ENCODE data around the gene NPHP4.

Gene NPHP4

DNA sequence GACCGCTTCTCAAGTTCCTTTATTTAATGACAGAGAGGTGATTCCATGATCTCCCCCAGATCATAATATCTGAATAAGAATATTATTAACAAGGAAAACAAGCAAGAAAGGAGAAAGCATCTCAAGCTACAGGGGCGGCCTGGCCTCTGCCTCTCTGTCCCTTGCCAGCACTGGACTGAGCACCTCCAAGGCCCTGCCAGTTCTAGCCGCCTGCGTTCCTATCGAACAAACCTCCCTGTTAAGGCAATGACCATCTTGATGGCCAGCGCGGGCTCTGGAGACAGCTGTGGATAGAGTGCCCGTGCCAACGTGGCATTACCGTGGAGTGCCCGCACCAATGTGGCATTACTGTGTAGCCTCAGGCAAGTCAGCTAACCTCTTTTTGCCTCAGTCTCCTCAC, 84.8 kb downstream of the NPHP4 start:
- Histone ChIP-seq H3K9me3 (ENCODE audit: control insufficient read depth in 2 of 2, low read length in 2 of 2) (no peaks in the 10 kb centered on the region), H3K27me3 (ENCODE audit: control insufficient read depth in 1 of 2, insufficient read depth in 2 of 2, low read length in 2 of 2) (no peaks in the 10 kb centered on the region), H3K36me3 (ENCODE audit: control insufficient read depth in 2 of 2, insufficient read depth in 2 of 2, low read length in 2 of 2) (peaks cover 5 to 22% of the 10 kb centered on the region in 2 donors), H3K4me1 (ENCODE audit: control insufficient read depth, insufficient read depth, low read length) (no peaks in the 10 kb centered on the region), H3K27ac (ENCODE audit: low read length) (no peak overlapping the region), H3K9ac (ENCODE audit: low read length in 2 of 2) (no peak overlapping the region), H3K4me3 (ENCODE audit: low read length in 2 of 2) (no peak overlapping the region)

DNA sequence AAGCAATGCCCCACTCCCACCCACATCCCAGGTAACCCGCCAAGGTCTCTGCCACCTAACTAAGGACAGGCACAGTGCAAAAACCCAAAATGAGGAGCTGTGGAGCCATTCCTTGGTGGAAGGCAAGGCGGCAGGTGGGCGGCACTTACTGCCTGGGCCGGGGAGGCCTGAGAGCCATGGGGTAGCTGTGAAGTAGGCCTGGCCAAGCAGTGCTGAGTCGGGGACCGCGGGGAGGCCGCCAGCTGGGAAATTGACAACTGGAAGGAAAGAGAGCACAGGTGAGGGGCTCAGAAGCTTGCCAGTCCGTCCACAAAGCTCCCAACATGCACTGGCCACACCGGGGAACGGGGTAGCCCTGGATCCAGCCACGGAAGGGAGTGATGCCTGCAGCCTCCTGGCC, 85.3 kb downstream of the NPHP4 start:
- Histone ChIP-seq H3K36me3 (ENCODE audit: control insufficient read depth in 2 of 2, insufficient read depth in 2 of 2, low read length in 2 of 2) (peaks cover 5 to 22% of the 10 kb centered on the region in 2 donors), H3K9me3 (ENCODE audit: control insufficient read depth in 2 of 2, low read length in 2 of 2) (no peaks in the 10 kb centered on the region), H3K27ac (ENCODE audit: low read length) (no peak overlapping the region), H3K4me3 (ENCODE audit: low read length in 2 of 2) (no peak overlapping the region), H3K4me1 (ENCODE audit: control insufficient read depth, insufficient read depth, low read length) (no peaks in the 10 kb centered on the region), H3K27me3 (ENCODE audit: control insufficient read depth in 1 of 2, insufficient read depth in 2 of 2, low read length in 2 of 2) (no peaks in the 10 kb centered on the region), H3K9ac (ENCODE audit: low read length in 2 of 2) (no peak overlapping the region)

DNA sequence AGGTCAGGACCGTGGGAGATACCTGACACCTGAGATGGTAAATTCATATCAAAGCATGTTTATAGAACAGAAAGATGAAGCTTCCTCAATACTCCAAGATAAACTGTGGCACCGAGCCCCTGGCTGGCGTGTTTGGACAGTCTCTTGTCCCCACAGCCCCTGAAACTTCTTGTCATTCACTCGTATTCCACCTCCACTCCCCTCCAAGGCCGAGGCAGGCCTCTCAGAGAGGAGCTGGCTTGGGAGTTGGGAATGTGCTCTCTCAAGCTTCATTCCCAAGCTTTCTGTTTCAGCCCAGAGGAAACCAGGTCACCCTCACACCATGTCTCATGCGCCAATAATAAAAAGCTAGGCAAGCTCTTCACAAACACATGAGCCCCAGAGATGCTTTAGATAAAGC, 86.1 kb downstream of the NPHP4 start:
- peaks cover 5 to 22% of the 10 kb centered on the region in 2 donors for H3K36me3 ChIP-seq (ENCODE audit: control insufficient read depth in 2 of 2, insufficient read depth in 2 of 2, low read length in 2 of 2)
- H3K4me3 ChIP-seq (ENCODE audit: low read length in 2 of 2), result no peak overlapping the region
- no peak overlapping the region for H3K9ac ChIP-seq (ENCODE audit: low read length in 2 of 2)
- no peaks in the 10 kb centered on the region for H3K9me3 ChIP-seq (ENCODE audit: control insufficient read depth in 2 of 2, low read length in 2 of 2)
- no peak overlapping the region for H3K27ac ChIP-seq (ENCODE audit: low read length)
- H3K4me1 ChIP-seq (ENCODE audit: control insufficient read depth, insufficient read depth, low read length), result no peaks in the 10 kb centered on the region
- H3K27me3 ChIP-seq (ENCODE audit: control insufficient read depth in 1 of 2, insufficient read depth in 2 of 2, low read length in 2 of 2), result no peaks in the 10 kb centered on the region

DNA sequence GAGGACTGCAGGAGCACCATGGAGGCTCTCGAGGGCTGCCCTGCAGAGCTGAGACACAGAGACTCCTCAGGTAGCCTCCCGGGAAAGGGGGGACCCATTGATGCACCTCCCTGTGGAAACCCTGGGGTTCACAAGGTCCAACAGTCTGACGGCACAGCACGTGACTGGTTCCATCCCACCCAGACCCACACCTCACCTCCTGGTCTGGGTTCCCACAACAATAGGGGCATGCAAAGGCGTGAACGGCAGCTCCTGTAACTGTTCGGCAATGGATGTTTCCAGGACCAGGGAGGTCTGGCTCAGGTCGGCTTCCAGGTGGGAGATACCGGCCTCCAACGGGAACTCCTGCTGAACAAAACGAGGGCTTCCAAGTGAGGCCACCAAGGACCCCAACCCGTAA, 86.8 kb downstream of the NPHP4 start:
- Histone ChIP-seq H3K9me3 (ENCODE audit: control insufficient read depth in 2 of 2, low read length in 2 of 2) (no peaks in the 10 kb centered on the region), H3K9ac (ENCODE audit: low read length in 2 of 2) (no peak overlapping the region), H3K4me3 (ENCODE audit: low read length in 2 of 2) (no peak overlapping the region), H3K36me3 (ENCODE audit: control insufficient read depth in 2 of 2, insufficient read depth in 2 of 2, low read length in 2 of 2) (peaks cover 5 to 22% of the 10 kb centered on the region in 2 donors), H3K27ac (ENCODE audit: low read length) (no peak overlapping the region), H3K4me1 (ENCODE audit: control insufficient read depth, insufficient read depth, low read length) (no peaks in the 10 kb centered on the region), H3K27me3 (ENCODE audit: control insufficient read depth in 1 of 2, insufficient read depth in 2 of 2, low read length in 2 of 2) (no peaks in the 10 kb centered on the region)

DNA sequence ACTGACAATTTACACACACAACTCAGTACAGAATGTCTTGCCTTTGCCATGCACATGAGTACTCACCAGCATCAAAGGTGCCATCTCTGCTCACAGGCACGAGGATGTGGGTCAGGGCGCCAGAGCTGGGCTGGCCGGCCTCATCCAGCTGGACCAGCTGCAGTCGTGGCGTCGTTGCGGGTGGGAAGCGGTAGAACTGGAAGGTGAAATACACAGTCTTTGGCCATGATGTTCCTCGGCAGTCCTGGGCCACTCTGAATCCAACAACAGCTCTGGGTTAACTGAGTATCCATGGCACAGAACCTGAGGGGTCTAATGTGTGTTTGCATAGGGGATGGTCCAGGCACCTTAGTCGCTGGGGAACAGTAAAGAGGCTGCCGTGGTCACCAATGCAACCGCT, 87.7 kb downstream of the NPHP4 start:
- no peaks in the 10 kb centered on the region for H3K9me3 ChIP-seq (ENCODE audit: control insufficient read depth in 2 of 2, low read length in 2 of 2)
- H3K27me3 ChIP-seq (ENCODE audit: control insufficient read depth in 1 of 2, insufficient read depth in 2 of 2, low read length in 2 of 2), result no peaks in the 10 kb centered on the region
- H3K4me1 ChIP-seq (ENCODE audit: control insufficient read depth, insufficient read depth, low read length), result no peaks in the 10 kb centered on the region
- H3K9ac ChIP-seq (ENCODE audit: low read length in 2 of 2), result no peak overlapping the region
- H3K4me3 ChIP-seq (ENCODE audit: low read length in 2 of 2), result no peak overlapping the region
- peaks cover 5 to 22% of the 10 kb centered on the region in 2 donors for H3K36me3 ChIP-seq (ENCODE audit: control insufficient read depth in 2 of 2, insufficient read depth in 2 of 2, low read length in 2 of 2)
- no peak overlapping the region for H3K27ac ChIP-seq (ENCODE audit: low read length)

DNA sequence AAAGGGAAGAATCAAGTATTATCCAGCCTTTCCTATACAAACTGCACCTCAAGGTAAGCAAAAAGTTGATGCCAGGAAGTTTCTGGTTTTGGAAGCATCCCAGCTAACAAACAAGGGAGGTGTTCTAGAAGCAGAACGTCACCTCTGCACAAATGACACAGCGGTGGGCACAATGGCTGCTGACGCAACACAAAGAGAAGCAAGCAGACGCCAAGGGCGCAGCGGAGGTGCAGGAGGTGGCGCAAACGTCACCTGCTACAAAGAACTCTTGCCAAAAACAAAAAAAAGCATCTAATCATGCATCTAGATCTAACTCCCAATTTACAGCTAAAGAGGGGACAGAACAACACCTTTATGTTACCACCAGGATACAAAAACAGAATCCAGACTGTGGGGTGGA, 88.5 kb downstream of the NPHP4 start:
- Histone ChIP-seq H3K27ac (ENCODE audit: low read length) (no peak overlapping the region), H3K4me1 (ENCODE audit: control insufficient read depth, insufficient read depth, low read length) (no peaks in the 10 kb centered on the region), H3K27me3 (ENCODE audit: control insufficient read depth in 1 of 2, insufficient read depth in 2 of 2, low read length in 2 of 2) (no peaks in the 10 kb centered on the region), H3K9me3 (ENCODE audit: control insufficient read depth in 2 of 2, low read length in 2 of 2) (no peaks in the 10 kb centered on the region), H3K36me3 (ENCODE audit: control insufficient read depth in 2 of 2, insufficient read depth in 2 of 2, low read length in 2 of 2) (peaks cover 5 to 24% of the 10 kb centered on the region in 2 donors), H3K9ac (ENCODE audit: low read length in 2 of 2) (no peak overlapping the region), H3K4me3 (ENCODE audit: low read length in 2 of 2) (no peak overlapping the region)

GRCh38 chr1:5903031-5903430, 89.2 kb downstream of the NPHP4 start:
- Histone ChIP-seq H3K4me1 (ENCODE audit: control insufficient read depth, insufficient read depth, low read length) (no peaks in the 10 kb centered on the region), H3K9ac (ENCODE audit: low read length in 2 of 2) (no peak overlapping the region), H3K9me3 (ENCODE audit: control insufficient read depth in 2 of 2, low read length in 2 of 2) (no peaks in the 10 kb centered on the region), H3K4me3 (ENCODE audit: low read length in 2 of 2) (no peak overlapping the region), H3K27ac (ENCODE audit: low read length) (no peak overlapping the region), H3K36me3 (ENCODE audit: control insufficient read depth in 2 of 2, insufficient read depth in 2 of 2, low read length in 2 of 2) (peaks cover 5 to 24% of the 10 kb centered on the region in 2 donors), H3K27me3 (ENCODE audit: control insufficient read depth in 1 of 2, insufficient read depth in 2 of 2, low read length in 2 of 2) (no peaks in the 10 kb centered on the region)

DNA sequence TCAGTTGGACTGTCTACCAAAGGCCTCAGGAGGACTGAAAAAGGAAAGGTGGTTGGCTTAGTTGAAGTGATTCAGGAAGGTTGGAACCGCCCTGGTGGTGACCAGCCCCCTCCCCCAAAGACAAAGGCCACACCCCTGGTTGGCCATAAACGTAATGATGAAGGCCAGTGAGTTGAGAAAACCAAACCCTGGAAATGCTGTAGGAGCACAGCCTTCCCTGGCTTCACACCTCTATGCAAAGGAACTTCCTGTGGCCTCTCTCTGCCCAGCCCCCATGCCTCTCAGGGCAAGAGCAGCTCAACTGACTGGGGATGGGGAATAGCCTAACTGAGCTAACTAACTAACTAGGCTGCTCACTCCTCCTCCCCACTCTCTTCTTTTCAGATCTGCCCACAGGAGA, 90.4 kb downstream of the NPHP4 start:
- H3K27me3 ChIP-seq (ENCODE audit: control insufficient read depth in 1 of 2, insufficient read depth in 2 of 2, low read length in 2 of 2), result no peaks in the 10 kb centered on the region
- H3K27ac ChIP-seq (ENCODE audit: low read length), result no peak overlapping the region
- H3K9ac ChIP-seq (ENCODE audit: low read length in 2 of 2), result no peak overlapping the region
- H3K4me3 ChIP-seq (ENCODE audit: low read length in 2 of 2), result no peak overlapping the region
- no peaks in the 10 kb centered on the region for H3K9me3 ChIP-seq (ENCODE audit: control insufficient read depth in 2 of 2, low read length in 2 of 2)
- no peaks in the 10 kb centered on the region for H3K4me1 ChIP-seq (ENCODE audit: control insufficient read depth, insufficient read depth, low read length)
- peaks cover 5 to 24% of the 10 kb centered on the region in 2 donors for H3K36me3 ChIP-seq (ENCODE audit: control insufficient read depth in 2 of 2, insufficient read depth in 2 of 2, low read length in 2 of 2)

DNA sequence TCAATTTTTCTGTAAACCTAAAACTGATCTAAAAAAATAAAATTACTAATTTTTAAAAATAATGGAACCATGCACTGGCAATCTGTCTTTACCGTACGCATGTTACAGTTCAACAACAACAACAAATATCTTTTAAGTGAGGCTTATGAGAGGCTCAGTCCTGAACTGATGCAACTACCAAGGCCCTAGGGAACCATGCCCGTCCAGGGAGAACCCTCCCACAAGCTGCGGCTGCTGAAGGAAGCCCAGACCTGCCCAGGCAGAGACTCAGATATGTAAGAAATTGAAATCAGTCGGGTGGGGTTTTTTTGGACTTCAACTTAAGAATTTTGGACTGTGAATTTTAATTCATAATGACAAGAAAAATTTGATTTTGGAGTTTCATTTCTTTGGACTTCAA, 91.1 kb downstream of the NPHP4 start:
- Histone ChIP-seq H3K9me3 (ENCODE audit: control insufficient read depth in 2 of 2, low read length in 2 of 2) (no peaks in the 10 kb centered on the region), H3K36me3 (ENCODE audit: control insufficient read depth in 2 of 2, insufficient read depth in 2 of 2, low read length in 2 of 2) (peaks cover 5 to 24% of the 10 kb centered on the region in 2 donors)

DNA sequence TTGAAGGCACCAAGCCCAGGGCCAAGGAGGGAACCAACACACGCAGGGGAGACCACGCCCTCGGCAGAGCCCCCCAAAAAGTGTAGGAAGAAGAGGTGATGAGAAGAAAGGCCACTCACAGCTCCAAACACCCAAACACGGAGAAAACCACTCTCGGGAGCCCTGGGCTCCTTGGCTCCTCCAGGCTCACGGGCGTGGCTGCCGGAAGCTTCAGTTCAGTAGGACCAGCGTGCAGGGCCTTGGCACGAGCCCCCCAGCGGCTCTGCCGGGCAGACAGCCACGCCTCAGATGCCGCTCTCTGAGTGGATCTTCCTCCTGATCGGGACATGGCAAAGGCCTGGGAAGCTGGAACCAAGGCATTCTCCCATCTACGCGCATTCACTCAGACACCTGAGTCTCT, 94.0 kb downstream of the NPHP4 start:
- Histone ChIP-seq H3K9me3 (ENCODE audit: control insufficient read depth in 2 of 2, low read length in 2 of 2) (no peaks in the 10 kb centered on the region), H3K4me3 (ENCODE audit: low read length in 2 of 2) (no peak overlapping the region), H3K9ac (ENCODE audit: low read length in 2 of 2) (no peak overlapping the region), H3K36me3 (ENCODE audit: control insufficient read depth in 2 of 2, insufficient read depth in 2 of 2, low read length in 2 of 2) (peaks cover 2 to 4% of the 10 kb centered on the region in 2 donors), H3K4me1 (ENCODE audit: control insufficient read depth, insufficient read depth, low read length) (no peaks in the 10 kb centered on the region), H3K27ac (ENCODE audit: low read length) (no peak overlapping the region), H3K27me3 (ENCODE audit: control insufficient read depth in 1 of 2, insufficient read depth in 2 of 2, low read length in 2 of 2) (no peaks in the 10 kb centered on the region)

More for the DNA sequence above, 91.1 kb downstream of the NPHP4 start:
- no peaks in the 10 kb centered on the region for H3K4me1 ChIP-seq (ENCODE audit: control insufficient read depth, insufficient read depth, low read length)
- no peak overlapping the region for H3K27ac ChIP-seq (ENCODE audit: low read length)
- no peak overlapping the region for H3K9ac ChIP-seq (ENCODE audit: low read length in 2 of 2)
- no peak overlapping the region for H3K4me3 ChIP-seq (ENCODE audit: low read length in 2 of 2)
- H3K27me3 ChIP-seq (ENCODE audit: control insufficient read depth in 1 of 2, insufficient read depth in 2 of 2, low read length in 2 of 2), result no peaks in the 10 kb centered on the region

DNA sequence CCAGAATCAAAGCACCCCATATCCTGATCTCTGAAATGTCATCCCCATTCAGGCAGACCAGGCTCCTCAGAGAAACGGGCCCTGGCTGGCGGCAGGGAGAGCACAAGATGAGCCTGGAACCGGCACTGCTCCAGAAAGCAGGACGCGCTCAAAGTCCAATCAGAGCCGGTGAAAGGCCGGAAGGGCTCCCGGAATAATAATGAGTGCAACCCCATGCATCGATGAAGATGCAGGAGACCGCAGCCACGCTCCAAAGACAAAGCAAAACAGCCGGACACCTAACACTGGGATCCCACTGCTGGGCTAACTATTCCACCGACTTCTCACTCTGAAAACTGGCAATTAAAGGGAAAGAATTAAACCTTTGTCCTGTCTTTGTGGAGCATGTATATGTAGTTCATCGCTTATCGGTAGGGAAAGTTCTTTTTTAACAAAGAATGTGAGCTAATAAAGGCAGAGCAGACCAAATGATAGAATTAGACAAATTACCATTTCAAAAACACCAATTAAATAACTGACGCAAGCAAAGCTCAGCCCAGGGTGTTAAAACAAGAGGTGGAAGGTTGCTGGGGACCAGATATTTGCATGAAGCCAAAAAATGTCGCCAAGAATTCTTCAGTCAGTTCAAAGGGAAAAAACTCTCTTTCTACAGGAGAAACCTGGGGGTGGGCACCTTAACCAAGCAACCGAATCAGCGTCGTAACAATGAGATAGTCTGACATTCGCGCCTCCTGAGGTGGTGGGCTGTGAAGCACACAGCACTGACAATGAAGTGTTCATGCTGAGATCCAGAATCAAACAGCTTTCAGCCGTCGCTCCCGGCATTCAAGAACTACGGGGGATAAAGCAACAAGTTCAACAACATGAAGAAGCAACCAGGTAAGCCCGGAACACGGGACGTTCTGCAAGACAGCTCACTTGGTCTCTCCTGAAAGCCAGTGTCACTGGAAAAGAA, 95.2 kb downstream of the NPHP4 start:
- Histone ChIP-seq H3K4me1 (ENCODE audit: control insufficient read depth, insufficient read depth, low read length) (no peaks in the 10 kb centered on the region), H3K36me3 (ENCODE audit: control insufficient read depth in 2 of 2, insufficient read depth in 2 of 2, low read length in 2 of 2) (peaks cover 2 to 4% of the 10 kb centered on the region in 2 donors), H3K27ac (ENCODE audit: low read length) (no peak overlapping the region), H3K4me3 (ENCODE audit: low read length in 2 of 2) (no peak overlapping the region), H3K9ac (ENCODE audit: low read length in 2 of 2) (no peak overlapping the region), H3K27me3 (ENCODE audit: control insufficient read depth in 1 of 2, insufficient read depth in 2 of 2, low read length in 2 of 2) (no peaks in the 10 kb centered on the region), H3K9me3 (ENCODE audit: control insufficient read depth in 2 of 2, low read length in 2 of 2) (no peaks in the 10 kb centered on the region)
